GM20431 (cell line): ENCODE measurements around the gene F8.
"Not testable (repeated sequence)": the region's sequence is repeated elsewhere in the genome, so short reads cannot be mapped to it uniquely, and the experiment has no call there.

ENCODE experiments used
- in situ Hi-C: fragments of 300-500 bp; cut with MseI, MboI; formaldehyde crosslinking; loops from one replicate; pipeline ENCODE4 v1.15.0; 2020; ENCODE audit warnings: low sequenced_read_pairs; ENCODE audit not compliant: unreplicated experiment

F8 gene

GRCh38 chrX:155035688-155036087 lies 13.2 kb upstream of the F8 start:
- in situ Hi-C loops, result no loop called here

GRCh38 chrX:155031657-155032056 lies 9.1 kb upstream of the F8 start:
- in situ Hi-C loops, result no loop called here

- in situ Hi-C loops, result no loop called here
Measured at GRCh38 chrX:155028877-155029291, 6.4 kb upstream of the F8 start.

GRCh38 chrX:155028129-155028528 lies 5.6 kb upstream of the F8 start:
- in situ Hi-C loops, result no loop called here

- in situ Hi-C loops, result no loop called here
Measured at GRCh38 chrX:155027509-155028066, 5.1 kb upstream of the F8 start.

- in situ Hi-C loops, result no loop called here
Measured at GRCh38 chrX:155026727-155027508, 4.4 kb upstream of the F8 start, which contains the start of gene FUNDC2. TSS of gene FUNDC2 (plus strand) at chrX:155026844. CDS start at chrX:155026939, 95 bp downstream.

GRCh38 chrX:155026420-155026726 lies 3.9 kb upstream of the F8 start:
- in situ Hi-C loops, result no loop called here

GRCh38 chrX:155023907-155024833 lies 1.6 kb upstream of the F8 start:
- in situ Hi-C loops, result no loop called here

- in situ Hi-C loops, result no loop called here
Measured at GRCh38 chrX:155020591-155020990, 1.9 kb downstream of the F8 start.

GRCh38 chrX:155009994-155010472 lies 12.5 kb downstream of the F8 start:
- in situ Hi-C loops, result no loop called here

GRCh38 chrX:155008578-155008977 lies 13.9 kb downstream of the F8 start:
- in situ Hi-C loops, result not testable (repeated sequence)

GRCh38 chrX:155006913-155007671 lies 15.4 kb downstream of the F8 start:
- in situ Hi-C loops, result not testable (repeated sequence)

- in situ Hi-C loops, result not testable (repeated sequence)
Measured at GRCh38 chrX:155006379-155006778, 16.1 kb downstream of the F8 start.

GRCh38 chrX:155005190-155005589 lies 17.3 kb downstream of the F8 start:
- in situ Hi-C loops, result no loop called here

GRCh38 chrX:155001873-155002272 lies 20.6 kb downstream of the F8 start:
- in situ Hi-C loops, result no loop called here

- in situ Hi-C loops, result no loop called here
Measured at GRCh38 chrX:155000841-155001240, 21.7 kb downstream of the F8 start.

GRCh38 chrX:154998204-154998880 lies 24.2 kb downstream of the F8 start:
- in situ Hi-C loops, result no loop called here

- in situ Hi-C loops, result no loop called here
Measured at GRCh38 chrX:154991476-154991875, 31.0 kb downstream of the F8 start.

- in situ Hi-C loops, result no loop called here
Measured at GRCh38 chrX:154991039-154991438, 31.5 kb downstream of the F8 start.
